Neuronal stem cell (in vitro differentiated cells): ENCODE results near the gene IRF6.

ENCODE experiments used
- DNase-seq: peaks from one replicate; pipeline ENCODE4 v3.0.0-alpha.2; 2013; ENCODE audit warnings: low spot score
- H2AFZ ChIP-seq: one replicate; pipeline ENCODE4 v1.6.1; 2013; ENCODE audit warnings: mild to moderate bottlenecking, low read length, inconsistent platforms
- H2AK5ac ChIP-seq: 2 replicates; pipeline ENCODE4 v1.6.1; 2013; ENCODE audit warnings: low read depth, mild to moderate bottlenecking, inconsistent platforms, low read length, moderate library complexity, mixed read lengths
- H2BK120ac ChIP-seq: 2 replicates; pipeline ENCODE4 v1.6.1; 2013; ENCODE audit warnings: low read depth, mild to moderate bottlenecking, inconsistent platforms, low read length, moderate library complexity, mixed read lengths
- H2BK12ac ChIP-seq: one replicate; pipeline ENCODE4 v1.6.1; 2013; ENCODE audit warnings: low read length, inconsistent platforms
- H2BK15ac ChIP-seq: 2 replicates; pipeline ENCODE4 v1.6.1; 2013; ENCODE audit warnings: mild to moderate bottlenecking, low read length, inconsistent platforms, mixed read lengths
- H2BK5ac ChIP-seq: one replicate; pipeline ENCODE4 v1.6.1; 2013; ENCODE audit warnings: inconsistent platforms, mild to moderate bottlenecking, low read length, moderate library complexity
- H3K14ac ChIP-seq: one replicate; pipeline ENCODE4 v1.6.1; 2013; ENCODE audit warnings: low read length, inconsistent platforms
- H3K18ac ChIP-seq: 2 replicates; pipeline ENCODE4 v1.6.1; 2013; ENCODE audit warnings: low read length, inconsistent platforms
- H3K23ac ChIP-seq: 2 replicates; pipeline ENCODE4 v1.6.1; 2013; ENCODE audit warnings: low read depth, mild to moderate bottlenecking, mixed read lengths, low read length, inconsistent platforms; ENCODE audit not compliant: poor library complexity
- H3K27ac ChIP-seq: replicated peaks from 3 replicates; pipeline ENCODE4 v1.5.1; 2013; ENCODE audit warnings: low read length, inconsistent platforms
- H3K27me3 ChIP-seq, 3 experiments: 2 replicates each; pipeline ENCODE4 v1.6.1; 2013; ENCODE audit warnings: low read length in 3 of 3, mild to moderate bottlenecking in 2 of 3, inconsistent platforms in 1 of 3, low read depth in 1 of 3, mixed read lengths in 1 of 3, moderate library complexity in 1 of 3; ENCODE audit not compliant: control insufficient read depth in 3 of 3, insufficient read depth in 3 of 3
- H3K36me3 ChIP-seq, 2 donors: replicated peaks in 1 of 2; 2 replicates each; pipeline ENCODE4 v1.6.1; 2013; ENCODE audit warnings: low read length in 2 of 2; ENCODE audit not compliant: control insufficient read depth in 2 of 2, insufficient read depth in 2 of 2
- H3K4ac ChIP-seq: 2 replicates; pipeline ENCODE4 v1.6.1; 2013; ENCODE audit warnings: inconsistent platforms, mild to moderate bottlenecking, low read length, moderate library complexity
- H3K4me1 ChIP-seq, 2 donors: 1 replicate in 1 of 2; 2 replicates in 1 of 2; pipeline ENCODE4 v1.6.1; 2013; ENCODE audit warnings: low read length in 2 of 2, low read depth in 1 of 2; ENCODE audit not compliant: control insufficient read depth in 2 of 2, insufficient read depth in 1 of 2
- H3K4me2 ChIP-seq: one replicate; pipeline ENCODE4 v1.6.1; 2013; ENCODE audit warnings: mild to moderate bottlenecking, low read length, inconsistent platforms; ENCODE audit not compliant: insufficient read depth, poor library complexity, severe bottlenecking
- H3K4me3 ChIP-seq, 2 donors: 2 replicates each; pipeline ENCODE4 v1.5.1; 2013; ENCODE audit warnings: low read length in 2 of 2, mild to moderate bottlenecking in 2 of 2, inconsistent platforms in 1 of 2, moderate library complexity in 1 of 2
- H3K79me1 ChIP-seq: one replicate; pipeline ENCODE4 v1.6.1; 2013; ENCODE audit warnings: low read depth, mild to moderate bottlenecking, inconsistent platforms, low read length, moderate library complexity
- H3K9ac ChIP-seq: one replicate; pipeline ENCODE4 v1.6.1; 2013; ENCODE audit warnings: mild to moderate bottlenecking, low read depth, low read length, inconsistent platforms; ENCODE audit not compliant: poor library complexity
- H3K9me3 ChIP-seq, 2 donors: replicated peaks in 1 of 2; 2 replicates each; pipeline versions ENCODE3 to v1.6.1; 2013; ENCODE audit warnings: low read length in 2 of 2, mild to moderate bottlenecking in 2 of 2, inconsistent platforms in 1 of 2, low read depth in 1 of 2, mixed read lengths in 1 of 2, moderate library complexity in 1 of 2; ENCODE audit not compliant: control insufficient read depth in 2 of 2, insufficient read depth in 1 of 2
- H4K8ac ChIP-seq: one replicate; pipeline ENCODE4 v1.6.1; 2013; ENCODE audit warnings: low read depth, mild to moderate bottlenecking, inconsistent platforms, low read length, moderate library complexity
- H4K91ac ChIP-seq: one replicate; pipeline ENCODE4 v1.6.1; 2013; ENCODE audit warnings: low read length, low read depth, mild to moderate bottlenecking, inconsistent platforms; ENCODE audit not compliant: poor library complexity
- WGBS, 2 donors: extraction: QIAGEN DNeasy Blood & Tissue Kit; methylation state at CpG; one replicate each; pipeline ENCODE4 v1.1.7; 2013; ENCODE audit warnings: missing lambda C conversion rate in 2 of 2, mixed read lengths in 1 of 2; ENCODE audit not compliant: insufficient read length in 2 of 2, insufficient replicate concordance in 1 of 2; ENCODE audit errors: extremely low coverage in 2 of 2; 5-methylcytosine and 5-hydroxymethylcytosine counted together

IRF6 gene

GRCh38 chr1:209751627-209752231, 54.2 kb downstream of the IRF6 start:
- no peaks in the 10 kb centered on the region for H3K36me3 ChIP-seq
- H3K4me2 ChIP-seq: no peak overlapping the region
- H3K23ac ChIP-seq: no peak overlapping the region
- no peaks in the 10 kb centered on the region for H3K79me1 ChIP-seq
- H3K27me3 ChIP-seq: peaks cover 0 to 10% (median 0%) of the 10 kb centered on the region in 3 experiments
- H4K91ac ChIP-seq: no peak overlapping the region
- H2BK5ac ChIP-seq: no peak overlapping the region
- DNase-seq: no peak
- no peak overlapping the region for H3K9ac ChIP-seq
- H2BK120ac ChIP-seq: no peak overlapping the region
- H3K18ac ChIP-seq: no peak overlapping the region
- H2BK12ac ChIP-seq: no peak overlapping the region
- no CpG with 5 or more reads among the region's 5 CpGs for WGBS, 2 donors
- H3K27ac ChIP-seq: no peak overlapping the region
- no peak overlapping the region for H3K14ac ChIP-seq
- no peak overlapping the region for H3K4ac ChIP-seq
- H3K9me3 ChIP-seq: no peaks in the 10 kb centered on the region
- no peak overlapping the region for H2BK15ac ChIP-seq
- H3K4me3 ChIP-seq: no peak overlapping the region
- no peak overlapping the region for H2AFZ ChIP-seq
- no peak overlapping the region for H2AK5ac ChIP-seq
- no peak overlapping the region for H4K8ac ChIP-seq
- peaks cover 2 to 6% of the 10 kb centered on the region in 2 donors for H3K4me1 ChIP-seq

GRCh38 chr1:209749670-209750323, 56.1 kb downstream of the IRF6 start:
- no peaks in the 10 kb centered on the region for H3K9me3 ChIP-seq
- H2BK15ac ChIP-seq: no peak overlapping the region
- H2AFZ ChIP-seq: no peak overlapping the region
- no peak overlapping the region for H3K18ac ChIP-seq
- H3K27me3 ChIP-seq: peaks cover 0 to 10% (median 0%) of the 10 kb centered on the region in 3 experiments
- H3K23ac ChIP-seq: no peak overlapping the region
- no peak overlapping the region for H3K4ac ChIP-seq
- H3K4me2 ChIP-seq: no peak overlapping the region
- H3K27ac ChIP-seq: no peak overlapping the region
- H3K4me1 ChIP-seq: peaks cover 2 to 6% of the 10 kb centered on the region in 2 donors
- WGBS, 2 donors: no CpG with 5 or more reads among the region's 6 CpGs
- H3K4me3 ChIP-seq: no peak overlapping the region
- H3K9ac ChIP-seq: no peak overlapping the region
- H2BK5ac ChIP-seq: no peak overlapping the region
- no peak for DNase-seq
- no peak overlapping the region for H2AK5ac ChIP-seq
- H2BK12ac ChIP-seq: no peak overlapping the region
- H2BK120ac ChIP-seq: no peak overlapping the region
- no peak overlapping the region for H4K8ac ChIP-seq
- H3K79me1 ChIP-seq: no peaks in the 10 kb centered on the region
- H3K36me3 ChIP-seq: no peaks in the 10 kb centered on the region
- H4K91ac ChIP-seq: no peak overlapping the region
- no peak overlapping the region for H3K14ac ChIP-seq

GRCh38 chr1:209749205-209749604, 56.7 kb downstream of the IRF6 start:
- no peak overlapping the region for H3K4ac ChIP-seq
- peaks cover 2 to 6% of the 10 kb centered on the region in 2 donors for H3K4me1 ChIP-seq
- H3K27ac ChIP-seq: no peak overlapping the region
- H2BK120ac ChIP-seq: no peak overlapping the region
- no peak overlapping the region for H2BK12ac ChIP-seq
- H3K23ac ChIP-seq: no peak overlapping the region
- no peaks in the 10 kb centered on the region for H3K9me3 ChIP-seq
- H2BK5ac ChIP-seq: no peak overlapping the region
- no CpG with 5 or more reads among the region's 2 CpGs for WGBS, 2 donors
- DNase-seq: no peak
- no peak overlapping the region for H3K14ac ChIP-seq
- H4K91ac ChIP-seq: no peak overlapping the region
- H3K4me3 ChIP-seq: no peak overlapping the region
- H3K4me2 ChIP-seq: no peak overlapping the region
- H2AFZ ChIP-seq: no peak overlapping the region
- H3K79me1 ChIP-seq: no peaks in the 10 kb centered on the region
- H2AK5ac ChIP-seq: no peak overlapping the region
- H2BK15ac ChIP-seq: no peak overlapping the region
- no peaks in the 10 kb centered on the region for H3K36me3 ChIP-seq
- H3K18ac ChIP-seq: no peak overlapping the region
- no peak overlapping the region for H3K9ac ChIP-seq
- no peak overlapping the region for H4K8ac ChIP-seq
- peaks cover 0 to 16% (median 0%) of the 10 kb centered on the region in 3 experiments for H3K27me3 ChIP-seq

GRCh38 chr1:209748620-209749019, 57.3 kb downstream of the IRF6 start:
- no peak overlapping the region for H4K8ac ChIP-seq
- H3K27me3 ChIP-seq: peaks cover 0 to 17% (median 0%) of the 10 kb centered on the region in 3 experiments
- no peak overlapping the region for H3K23ac ChIP-seq
- no peak overlapping the region for H3K9ac ChIP-seq
- no peak for DNase-seq
- no peak overlapping the region for H2BK5ac ChIP-seq
- H2BK15ac ChIP-seq: no peak overlapping the region
- no peak overlapping the region for H3K18ac ChIP-seq
- H4K91ac ChIP-seq: no peak overlapping the region
- H3K4me3 ChIP-seq: no peak overlapping the region
- H2AFZ ChIP-seq: no peak overlapping the region
- no peak overlapping the region for H2AK5ac ChIP-seq
- no peak overlapping the region for H3K4ac ChIP-seq
- H3K14ac ChIP-seq: no peak overlapping the region
- no peak overlapping the region for H2BK12ac ChIP-seq
- no peak overlapping the region for H2BK120ac ChIP-seq
- H3K27ac ChIP-seq: no peak overlapping the region
- no peaks in the 10 kb centered on the region for H3K79me1 ChIP-seq
- no CpG with 5 or more reads among the region's 4 CpGs for WGBS, 2 donors
- H3K36me3 ChIP-seq: no peaks in the 10 kb centered on the region
- H3K9me3 ChIP-seq: no peaks in the 10 kb centered on the region
- H3K4me1 ChIP-seq: peaks cover 2 to 6% of the 10 kb centered on the region in 2 donors
- H3K4me2 ChIP-seq: no peak overlapping the region
